22Rv1 (cell line): Measurements from ENCODE around the gene ZNF385D.

ENCODE experiments used
- H3K27ac ChIP-seq: fragments of 450-650 bp; 2 replicates; pipeline ENCODE4 v1.5.1; 2017
- CTCF ChIP-seq: fragments of 450-650 bp; IDR thresholded peaks from 2 replicates; pipeline ENCODE4 v1.5.1; 2017; ENCODE audit warnings: mild to moderate bottlenecking
- ZFX ChIP-seq: fragments of 450-650 bp; IDR thresholded peaks from 2 replicates; pipeline ENCODE4 v1.6.1; 2017; ENCODE audit warnings: antibody characterized with exemption, borderline replicate concordance

ZNF385D gene

GRCh38 chr3:21620511-21621155 lies 130.4 kb downstream of the ZNF385D start:
- TF ChIP-seq ZFX = no peak
- TF ChIP-seq CTCF = no peak
- no peak overlapping the region for H3K27ac ChIP-seq

DNA sequence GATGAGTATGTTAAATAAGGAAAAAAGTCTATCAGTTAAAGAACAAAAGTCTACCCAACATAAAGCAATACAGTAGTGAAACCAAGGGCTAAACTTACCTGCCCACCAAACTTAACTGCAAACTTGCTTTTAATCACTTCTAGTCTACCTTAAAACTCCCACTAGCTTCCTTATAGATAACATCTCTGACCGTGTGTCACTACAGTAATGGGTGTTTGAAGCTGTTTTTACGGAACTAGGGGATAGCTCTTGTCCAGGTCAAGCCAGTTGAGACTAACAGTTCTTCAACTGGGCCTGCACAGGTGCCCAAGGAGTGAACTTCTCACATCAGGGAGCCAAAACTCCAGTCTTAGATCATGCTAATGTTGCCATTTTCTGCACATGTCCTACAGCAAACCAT lies 132.3 kb downstream of the ZNF385D start:
- TF ChIP-seq CTCF (no peak), ZFX (no peak)
- H3K27ac ChIP-seq = no peak overlapping the region

- TF ChIP-seq CTCF (no peak), ZFX (no peak)
- no peak overlapping the region for H3K27ac ChIP-seq
Measured at GRCh38 chr3:21613372-21614070, 137.5 kb downstream of the ZNF385D start.

- no peak for TF ChIP-seq ZFX
- TF ChIP-seq CTCF = no peak
- H3K27ac ChIP-seq = no peak overlapping the region
Measured at GRCh38 chr3:21601178-21601577, 149.8 kb downstream of the ZNF385D start.

DNA sequence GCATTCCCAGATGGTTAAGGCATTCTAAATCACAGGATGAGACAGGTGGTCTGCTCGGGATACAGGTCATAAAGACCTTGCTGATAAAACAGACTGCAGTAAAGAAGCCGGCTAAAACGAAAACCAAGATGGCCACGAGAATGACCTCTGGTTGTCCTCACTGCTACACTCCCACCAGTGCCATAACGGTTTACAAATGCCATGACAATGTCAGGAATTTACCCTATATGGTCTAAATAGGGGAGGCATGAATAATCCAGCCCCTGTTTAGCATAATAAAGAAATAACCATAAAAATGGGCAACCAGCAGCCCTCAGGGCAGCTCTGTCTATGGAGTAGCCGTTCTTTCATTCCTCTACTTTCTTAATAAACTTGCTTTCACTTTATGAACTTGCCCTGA lies 151.1 kb downstream of the ZNF385D start:
- TF ChIP-seq CTCF (no peak), ZFX (no peak)
- H3K27ac ChIP-seq = no peak overlapping the region

DNA sequence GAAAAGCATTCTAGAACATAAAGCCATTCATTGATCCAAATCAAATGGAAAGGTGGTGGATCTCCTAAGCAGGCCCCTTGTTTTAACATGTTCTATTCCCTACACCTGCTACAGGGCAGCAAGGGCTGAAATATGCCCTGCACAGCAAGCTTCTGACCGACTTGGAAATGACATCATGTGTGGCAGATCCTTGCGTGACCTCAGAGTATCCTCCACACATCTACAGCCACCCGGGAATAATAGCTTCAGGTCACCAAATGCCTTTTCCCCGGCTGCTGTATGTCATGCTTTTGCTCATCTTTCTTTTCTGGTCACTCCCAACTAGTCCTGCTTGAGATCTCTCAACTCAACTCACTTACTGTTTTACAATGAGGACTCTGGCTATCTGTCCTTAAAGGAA lies 158.2 kb downstream of the ZNF385D start:
- no peak for TF ChIP-seq CTCF
- no peak for TF ChIP-seq ZFX
- no peak overlapping the region for H3K27ac ChIP-seq

- TF ChIP-seq ZFX (no peak), CTCF (no peak)
Measured at GRCh38 chr3:21587894-21588293, 163.1 kb downstream of the ZNF385D start.

More at GRCh38 chr3:21587894-21588293, 163.1 kb downstream of the ZNF385D start:
- H3K27ac ChIP-seq = no peak overlapping the region
